ENCODE results near the gene ZNF664. TPM values are rescaled to one million over a fixed set of nuclear protein-coding genes. Genes with fewer than 3 reads are reported as not detected.

Gene ZNF664
- total and polyA plus RNA-seq, 9 of the 15 experiments (the other 6 are each of a cell fraction or from before 2014, with no cell fraction given), result 3.3 to 101 (median 63.6) TPM

DNA sequence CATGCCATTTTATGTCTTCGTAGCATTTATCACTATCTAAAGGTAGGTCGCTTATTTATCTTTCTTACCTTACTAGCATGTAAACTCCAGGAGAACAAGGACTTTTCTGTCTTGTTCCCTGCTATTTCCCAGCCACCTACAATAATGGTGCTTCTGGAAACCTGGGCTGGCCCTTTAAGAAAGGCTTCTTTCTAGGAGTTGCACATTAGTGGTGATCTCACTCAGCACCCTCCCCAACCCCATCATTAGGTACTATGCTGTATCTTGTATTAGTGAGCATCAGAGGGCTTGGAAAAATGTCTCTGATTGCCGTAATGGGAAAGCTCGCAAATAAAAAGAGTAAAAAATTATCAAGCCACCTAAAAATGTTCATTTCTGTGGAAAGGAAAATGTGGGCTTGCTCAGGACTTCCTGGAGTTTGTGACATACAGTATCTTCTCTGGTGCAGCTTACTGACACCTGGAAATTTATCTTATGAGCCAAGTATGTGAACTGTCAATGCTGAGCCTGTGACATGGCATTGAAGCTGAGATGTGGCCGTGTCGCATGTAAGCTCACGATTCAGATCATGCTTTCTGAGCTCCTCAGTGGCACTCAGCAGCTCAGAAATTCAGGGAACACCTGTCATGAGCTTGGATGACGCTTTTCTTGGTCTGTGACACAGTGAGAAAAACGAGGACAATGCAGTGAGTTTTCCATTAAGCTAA, 12.8 kb upstream of the ZNF664 start (continued):
- TF ChIP-seq RBM14 (IDR thresholded peaks at IDR 0.05; ENCODE audit: borderline replicate concordance, insufficient read depth, low read depth, low read length) (no peak), EHMT2 (IDR thresholded peaks at IDR 0.05) (no peak), DMBX1 (CRISPR knock-in tag; IDR thresholded peaks at IDR 0.05; ENCODE audit: borderline replicate concordance) (no peak)
- TF ChIP-seq, protein P1, sequence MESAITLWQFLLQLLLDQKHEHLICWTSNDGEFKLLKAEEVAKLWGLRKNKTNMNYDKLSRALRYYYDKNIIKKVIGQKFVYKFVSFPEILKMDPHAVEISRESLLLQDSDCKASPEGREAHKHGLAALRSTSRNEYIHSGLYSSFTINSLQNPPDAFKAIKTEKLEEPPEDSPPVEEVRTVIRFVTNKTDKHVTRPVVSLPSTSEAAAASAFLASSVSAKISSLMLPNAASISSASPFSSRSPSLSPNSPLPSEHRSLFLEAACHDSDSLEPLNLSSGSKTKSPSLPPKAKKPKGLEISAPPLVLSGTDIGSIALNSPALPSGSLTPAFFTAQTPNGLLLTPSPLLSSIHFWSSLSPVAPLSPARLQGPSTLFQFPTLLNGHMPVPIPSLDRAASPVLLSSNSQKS (CRISPR knock-in tag; IDR thresholded peaks at IDR 0.05), result no peak

DNA sequence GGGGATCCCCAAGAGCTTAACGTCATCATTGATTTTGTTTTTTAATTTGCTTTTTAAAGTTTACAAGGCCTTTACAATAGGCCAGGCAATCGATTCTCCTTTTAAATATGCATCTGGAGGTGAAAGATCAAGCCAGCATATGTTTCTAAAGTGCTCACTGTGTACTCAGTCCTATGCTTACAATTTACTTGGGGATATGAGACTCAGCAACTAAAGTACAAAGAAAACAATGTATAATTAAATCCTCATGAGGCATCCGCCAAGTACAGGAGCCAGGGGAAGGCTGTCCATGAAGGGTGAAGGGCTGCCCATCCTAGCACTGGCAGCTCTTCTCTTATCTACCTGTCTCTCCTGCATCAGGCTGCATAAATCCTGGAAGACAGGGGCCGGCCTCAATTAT, 12.2 kb upstream of the ZNF664 start:
- WGBS (ENCODE audit: insufficient coverage, low coverage, missing lambda C conversion rate), result 68% methylated on average over 4 of the region's 4 CpGs
- H3K4me3 ChIP-seq, result no peak overlapping the region
- ChIA-PET CTCF (ENCODE audit: low intra/inter-chr PET ratio) (no interaction called here), POLR2A (interaction anchor here (0.6 to 1.8 kb wide), 3 partner anchors 10 to 314 kb away, joined by 3 to 5 read pairs (median 4); no protein-coding TSS in a partner anchor)
- H3K9me3 ChIP-seq (replicated peaks; ENCODE audit: control insufficient read depth, insufficient read depth, low read depth, low read length), result no peaks in the 10 kb centered on the region
- H3K4me2 ChIP-seq (ENCODE audit: insufficient read depth, low read length), result no peak overlapping the region
- ATAC-seq (no peak), DNase-seq (ENCODE audit: extremely low read depth in 1 of 4, low spot score in 3 of 4) (no peak), FAIRE-seq (no peak)
- in situ Hi-C loops (cut with MboI) (no loop called here), intact Hi-C loops (cut with micrococcal nuclease) (no loop called here)
- H2AFZ ChIP-seq (ENCODE audit: low read depth, low read length), result no peak overlapping the region
- no peaks in the 10 kb centered on the region for H3K79me2 ChIP-seq (ENCODE audit: control insufficient read depth, insufficient read depth, low read length)
- BruUV-seq (replicated peaks), result no TSS peak
- no peak overlapping the region for H3K9ac ChIP-seq (ENCODE audit: insufficient read depth in 1 of 2, low read depth in 2 of 2, low read length in 2 of 2)
- H3K9me1 ChIP-seq (ENCODE audit: control insufficient read depth, insufficient read depth, low read length), result no peaks in the 10 kb centered on the region
- H4K20me1 ChIP-seq (replicated peaks; ENCODE audit: control insufficient read depth, insufficient read depth, low read length), result no peaks in the 10 kb centered on the region
- peaks cover 0 to 2% of the 10 kb centered on the region in 2 experiments; a peak in 1 of 5 replicates for H3K4me1 ChIP-seq (replicated peaks in 1 of 2; ENCODE audit: control insufficient read depth in 2 of 2, insufficient read depth in 2 of 2, low read length in 2 of 2)
- no peak overlapping the region for H3K27ac ChIP-seq (ENCODE audit: extremely low read depth, low read depth, low read length)
- no peaks in the 10 kb centered on the region for H3K36me3 ChIP-seq (ENCODE audit: control insufficient read depth, insufficient read depth, low read length)
- no peaks in the 10 kb centered on the region for H3K27me3 ChIP-seq (ENCODE audit: control insufficient read depth in 2 of 2, insufficient read depth in 2 of 2, low read length in 2 of 2)
- TF ChIP-seq, protein P2, sequence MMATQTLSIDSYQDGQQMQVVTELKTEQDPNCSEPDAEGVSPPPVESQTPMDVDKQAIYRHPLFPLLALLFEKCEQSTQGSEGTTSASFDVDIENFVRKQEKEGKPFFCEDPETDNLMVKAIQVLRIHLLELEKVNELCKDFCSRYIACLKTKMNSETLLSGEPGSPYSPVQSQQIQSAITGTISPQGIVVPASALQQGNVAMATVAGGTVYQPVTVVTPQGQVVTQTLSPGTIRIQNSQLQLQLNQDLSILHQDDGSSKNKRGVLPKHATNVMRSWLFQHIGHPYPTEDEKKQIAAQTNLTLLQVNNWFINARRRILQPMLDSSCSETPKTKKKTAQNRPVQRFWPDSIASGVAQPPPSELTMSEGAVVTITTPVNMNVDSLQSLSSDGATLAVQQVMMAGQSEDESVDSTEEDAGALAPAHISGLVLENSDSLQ (IDR thresholded peaks at IDR 0.05), result no peak
- TF ChIP-seq TCF7 (IDR thresholded peaks at IDR 0.05; ENCODE audit: borderline replicate concordance) (no peak), ZFP36 (IDR thresholded peaks at IDR 0.05; ENCODE audit: low read depth, low read length, partially characterized antibody) (no peak), SETDB1 (IDR thresholded peaks at IDR 0.05; ENCODE audit: low read length) (no peak), ETV5 (CRISPR knock-in tag; IDR thresholded peaks at IDR 0.05; ENCODE audit: low read depth) (no peak), ESRRA (IDR thresholded peaks at IDR 0.05; ENCODE audit: borderline replicate concordance, low read depth) (no peak), OTX1 (CRISPR knock-in tag; IDR thresholded peaks at IDR 0.05) (no peak), PPARD (CRISPR knock-in tag; IDR thresholded peaks at IDR 0.05) (no peak), RBBP5 (IDR thresholded peaks at IDR 0.05; ENCODE audit: borderline replicate concordance, insufficient read depth, low read length, poor library complexity, severe bottlenecking) (no peak), ZNF76 (CRISPR knock-in tag; IDR thresholded peaks at IDR 0.05; ENCODE audit: borderline replicate concordance) (no peak), KDM1A (IDR thresholded peaks at IDR 0.05) (no peak), MTA1 (IDR thresholded peaks at IDR 0.05; ENCODE audit: borderline replicate concordance) (no peak), ZNF232 (CRISPR knock-in tag; IDR thresholded peaks at IDR 0.05) (no peak)
- TF ChIP-seq, protein P3, sequence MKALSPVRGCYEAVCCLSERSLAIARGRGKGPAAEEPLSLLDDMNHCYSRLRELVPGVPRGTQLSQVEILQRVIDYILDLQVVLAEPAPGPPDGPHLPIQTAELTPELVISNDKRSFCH (CRISPR knock-in tag; IDR thresholded peaks at IDR 0.05), result no peak
- TF ChIP-seq, protein P3 (tag; IDR thresholded peaks at IDR 0.05), result no peak
